ENCODE measurements around the gene KRTAP4-12.

KRTAP4-12 gene

DNA sequence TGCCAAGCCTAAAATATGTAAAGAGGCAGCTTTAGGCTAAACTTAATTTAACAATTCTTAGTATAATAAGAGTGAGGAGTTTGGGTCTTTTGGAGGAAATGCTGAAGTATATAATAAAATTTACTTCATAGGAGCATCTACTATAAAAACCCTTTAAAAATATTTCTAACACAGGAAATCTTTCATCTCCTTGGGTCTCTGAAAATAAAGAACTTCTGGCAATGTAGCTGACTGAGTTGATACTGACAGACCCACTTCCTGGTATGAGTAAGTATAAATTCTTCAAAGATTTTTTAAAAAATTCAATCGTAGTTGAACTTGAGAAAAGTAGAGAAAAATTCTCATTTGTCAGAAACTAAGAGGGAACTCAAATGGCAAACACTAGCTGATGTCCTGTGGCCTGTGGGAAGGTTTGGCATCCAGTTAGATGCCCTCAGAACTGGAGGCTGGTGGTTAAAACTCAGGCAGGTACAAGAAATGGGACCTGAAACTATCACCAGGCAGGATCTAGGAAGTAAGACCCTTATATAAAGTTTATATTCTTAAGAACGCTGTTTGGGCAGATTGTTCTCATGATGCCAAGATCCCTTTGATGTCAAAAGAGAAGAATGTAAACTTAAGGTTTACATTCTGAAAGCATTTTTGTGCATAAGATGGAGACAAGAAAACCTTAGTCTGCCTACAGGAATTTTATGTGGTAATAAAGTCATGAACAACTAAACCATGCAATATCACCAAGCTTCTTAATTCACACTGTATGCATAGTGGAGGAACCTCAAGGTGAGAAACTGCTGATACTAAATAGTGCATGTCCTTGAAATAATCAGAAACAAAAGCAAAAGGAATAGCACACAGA is 10.1 kb upstream of the KRTAP4-12 start:
- H3K4me2 ChIP-seq (ENCODE audit: low read length) = no peak overlapping the region
- H3K9me2 ChIP-seq (ENCODE audit: low read depth, low read length) = no peaks in the 10 kb centered on the region
- H2AFZ ChIP-seq (ENCODE audit: low read length) = no peak overlapping the region
- H3K9ac ChIP-seq (ENCODE audit: low read length) = no peak overlapping the region
- H3K9me3 ChIP-seq (ENCODE audit: low read length) = no peaks in the 10 kb centered on the region
- no peaks in the 10 kb centered on the region for H3K79me2 ChIP-seq (ENCODE audit: insufficient read depth, low read length)
- no peak for TF ChIP-seq EZH2 (IDR thresholded peaks at IDR 0.05; ENCODE audit: borderline replicate concordance, low read length)
- TF ChIP-seq, protein P1, sequence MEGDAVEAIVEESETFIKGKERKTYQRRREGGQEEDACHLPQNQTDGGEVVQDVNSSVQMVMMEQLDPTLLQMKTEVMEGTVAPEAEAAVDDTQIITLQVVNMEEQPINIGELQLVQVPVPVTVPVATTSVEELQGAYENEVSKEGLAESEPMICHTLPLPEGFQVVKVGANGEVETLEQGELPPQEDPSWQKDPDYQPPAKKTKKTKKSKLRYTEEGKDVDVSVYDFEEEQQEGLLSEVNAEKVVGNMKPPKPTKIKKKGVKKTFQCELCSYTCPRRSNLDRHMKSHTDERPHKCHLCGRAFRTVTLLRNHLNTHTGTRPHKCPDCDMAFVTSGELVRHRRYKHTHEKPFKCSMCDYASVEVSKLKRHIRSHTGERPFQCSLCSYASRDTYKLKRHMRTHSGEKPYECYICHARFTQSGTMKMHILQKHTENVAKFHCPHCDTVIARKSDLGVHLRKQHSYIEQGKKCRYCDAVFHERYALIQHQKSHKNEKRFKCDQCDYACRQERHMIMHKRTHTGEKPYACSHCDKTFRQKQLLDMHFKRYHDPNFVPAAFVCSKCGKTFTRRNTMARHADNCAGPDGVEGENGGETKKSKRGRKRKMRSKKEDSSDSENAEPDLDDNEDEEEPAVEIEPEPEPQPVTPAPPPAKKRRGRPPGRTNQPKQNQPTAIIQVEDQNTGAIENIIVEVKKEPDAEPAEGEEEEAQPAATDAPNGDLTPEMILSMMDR (IDR thresholded peaks at IDR 0.05; ENCODE audit: low read length) = no peak
- H4K20me1 ChIP-seq (ENCODE audit: insufficient read depth, low read length) = no peaks in the 10 kb centered on the region
- no peak overlapping the region for H3K4me3 ChIP-seq (ENCODE audit: low read depth, low read length, poor library complexity, severe bottlenecking)
- H3K4me1 ChIP-seq (ENCODE audit: insufficient read depth, low read length, severe bottlenecking) = no peaks in the 10 kb centered on the region
- no peaks in the 10 kb centered on the region for H3K36me3 ChIP-seq (ENCODE audit: insufficient read depth, low read length)
- H3F3A ChIP-seq (ENCODE audit: insufficient read depth, low read length) = no peaks in the 10 kb centered on the region
- no peaks in the 10 kb centered on the region for H3K27me3 ChIP-seq (ENCODE audit: insufficient read depth, low read length)
- no peak overlapping the region for H3K27ac ChIP-seq (ENCODE audit: low read depth, low read length, poor library complexity, severe bottlenecking)

DNA sequence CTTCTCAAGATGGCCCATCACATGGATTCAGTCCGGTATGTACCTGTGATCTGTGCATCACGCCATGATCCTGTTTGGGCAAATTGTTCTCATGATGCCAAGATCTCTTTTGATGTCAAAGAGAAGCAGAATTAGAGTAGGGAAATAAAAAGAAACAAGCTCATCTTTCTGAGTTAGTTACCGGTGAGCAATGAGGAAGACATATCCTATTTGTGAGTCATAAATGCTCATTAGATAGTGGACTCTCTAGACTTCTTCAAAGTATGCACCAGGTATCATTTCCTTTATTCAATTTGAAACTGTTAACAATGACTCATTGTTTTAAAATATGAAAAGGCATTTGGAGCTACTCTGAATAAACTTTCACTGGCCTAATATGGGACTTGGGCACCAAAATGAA is 8.0 kb upstream of the KRTAP4-12 start:
- no peaks in the 10 kb centered on the region for H3K27me3 ChIP-seq (ENCODE audit: insufficient read depth, low read length)
- H3K9me2 ChIP-seq (ENCODE audit: low read depth, low read length) = no peaks in the 10 kb centered on the region
- no peaks in the 10 kb centered on the region for H3K79me2 ChIP-seq (ENCODE audit: insufficient read depth, low read length)
- TF ChIP-seq, protein P1 (IDR thresholded peaks at IDR 0.05; ENCODE audit: low read length) = no peak
- no peak for TF ChIP-seq EZH2 (IDR thresholded peaks at IDR 0.05; ENCODE audit: borderline replicate concordance, low read length)
- no peak overlapping the region for H3K4me2 ChIP-seq (ENCODE audit: low read length)
- H3K9me3 ChIP-seq (ENCODE audit: low read length) = no peaks in the 10 kb centered on the region
- H3K36me3 ChIP-seq (ENCODE audit: insufficient read depth, low read length) = no peaks in the 10 kb centered on the region
- H3K4me3 ChIP-seq (ENCODE audit: low read depth, low read length, poor library complexity, severe bottlenecking) = no peak overlapping the region
- H3K27ac ChIP-seq (ENCODE audit: low read depth, low read length, poor library complexity, severe bottlenecking) = no peak overlapping the region
- H3F3A ChIP-seq (ENCODE audit: insufficient read depth, low read length) = no peaks in the 10 kb centered on the region
- no peaks in the 10 kb centered on the region for H4K20me1 ChIP-seq (ENCODE audit: insufficient read depth, low read length)
- no peak overlapping the region for H2AFZ ChIP-seq (ENCODE audit: low read length)
- no peak overlapping the region for H3K9ac ChIP-seq (ENCODE audit: low read length)
- H3K4me1 ChIP-seq (ENCODE audit: insufficient read depth, low read length, severe bottlenecking) = no peaks in the 10 kb centered on the region

DNA sequence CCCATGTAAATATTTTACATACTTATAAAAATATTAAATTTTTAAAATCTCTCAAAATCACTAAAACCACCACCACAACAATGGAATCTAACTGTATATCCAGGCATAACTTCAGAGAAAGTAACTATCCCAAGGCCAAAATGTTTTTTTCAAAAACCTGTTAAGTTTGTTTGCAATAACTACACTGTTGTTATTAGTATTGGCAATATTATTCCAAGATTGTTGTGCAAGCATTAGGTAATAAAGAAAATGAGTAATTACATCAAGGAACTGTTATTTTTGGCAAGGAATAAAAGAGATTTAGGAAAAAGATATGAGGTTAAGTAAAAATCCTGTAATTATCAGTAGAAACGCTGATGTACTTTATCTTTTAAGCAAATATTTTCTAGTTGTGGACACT is 3.4 kb upstream of the KRTAP4-12 start:
- no peak for TF ChIP-seq EZH2 (IDR thresholded peaks at IDR 0.05; ENCODE audit: borderline replicate concordance, low read length)
- no peaks in the 10 kb centered on the region for H3F3A ChIP-seq (ENCODE audit: insufficient read depth, low read length)
- H3K9ac ChIP-seq (ENCODE audit: low read length) = no peak overlapping the region
- H3K9me2 ChIP-seq (ENCODE audit: low read depth, low read length) = no peaks in the 10 kb centered on the region
- H3K4me2 ChIP-seq (ENCODE audit: low read length) = no peak overlapping the region
- no peaks in the 10 kb centered on the region for H3K79me2 ChIP-seq (ENCODE audit: insufficient read depth, low read length)
- no peaks in the 10 kb centered on the region for H3K27me3 ChIP-seq (ENCODE audit: insufficient read depth, low read length)
- H3K4me3 ChIP-seq (ENCODE audit: low read depth, low read length, poor library complexity, severe bottlenecking) = no peak overlapping the region
- no peaks in the 10 kb centered on the region for H3K4me1 ChIP-seq (ENCODE audit: insufficient read depth, low read length, severe bottlenecking)
- H3K9me3 ChIP-seq (ENCODE audit: low read length) = no peaks in the 10 kb centered on the region
- H3K27ac ChIP-seq (ENCODE audit: low read depth, low read length, poor library complexity, severe bottlenecking) = no peak overlapping the region
- no peaks in the 10 kb centered on the region for H3K36me3 ChIP-seq (ENCODE audit: insufficient read depth, low read length)
- no peaks in the 10 kb centered on the region for H4K20me1 ChIP-seq (ENCODE audit: insufficient read depth, low read length)
- H2AFZ ChIP-seq (ENCODE audit: low read length) = no peak overlapping the region

DNA sequence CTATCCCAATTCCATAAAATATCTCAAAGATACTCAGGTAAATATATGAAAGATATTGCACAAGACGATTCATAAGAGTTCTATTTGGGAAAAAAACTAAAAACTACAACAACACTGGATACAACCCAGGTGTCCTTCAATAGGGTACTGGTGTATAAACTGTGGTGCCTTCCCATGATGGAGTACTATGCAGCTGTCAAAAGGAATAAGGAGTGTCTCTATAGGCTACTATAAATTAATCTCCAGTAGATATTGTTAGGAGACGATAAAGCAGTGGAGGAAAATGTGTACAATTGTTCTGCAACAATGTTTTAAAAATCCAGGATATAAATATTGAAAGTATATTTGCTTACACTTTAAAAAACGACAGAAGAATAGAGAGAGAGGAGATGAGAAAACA is 2.4 kb upstream of the KRTAP4-12 start:
- TF ChIP-seq, protein P1 (IDR thresholded peaks at IDR 0.05; ENCODE audit: low read length) = no peak
- TF ChIP-seq EZH2 (IDR thresholded peaks at IDR 0.05; ENCODE audit: borderline replicate concordance, low read length) = no peak
- H4K20me1 ChIP-seq (ENCODE audit: insufficient read depth, low read length) = no peaks in the 10 kb centered on the region
- no peaks in the 10 kb centered on the region for H3K27me3 ChIP-seq (ENCODE audit: insufficient read depth, low read length)
- H3F3A ChIP-seq (ENCODE audit: insufficient read depth, low read length) = no peaks in the 10 kb centered on the region
- H3K4me1 ChIP-seq (ENCODE audit: insufficient read depth, low read length, severe bottlenecking) = no peaks in the 10 kb centered on the region
- no peak overlapping the region for H3K4me2 ChIP-seq (ENCODE audit: low read length)
- no peaks in the 10 kb centered on the region for H3K9me3 ChIP-seq (ENCODE audit: low read length)
- no peak overlapping the region for H3K9ac ChIP-seq (ENCODE audit: low read length)
- no peak overlapping the region for H3K27ac ChIP-seq (ENCODE audit: low read depth, low read length, poor library complexity, severe bottlenecking)
- H3K9me2 ChIP-seq (ENCODE audit: low read depth, low read length) = no peaks in the 10 kb centered on the region
- H3K36me3 ChIP-seq (ENCODE audit: insufficient read depth, low read length) = no peaks in the 10 kb centered on the region
- H3K4me3 ChIP-seq (ENCODE audit: low read depth, low read length, poor library complexity, severe bottlenecking) = no peak overlapping the region
- H3K79me2 ChIP-seq (ENCODE audit: insufficient read depth, low read length) = no peaks in the 10 kb centered on the region
- H2AFZ ChIP-seq (ENCODE audit: low read length) = no peak overlapping the region

Data from OCI-LY1 (cell line).